HEK293 (cell line): ENCODE measurements around the gene HHLA2.
A peak's percentile ranks its signal among the peaks of the same experiment; 100 is the strongest.

ENCODE experiments used
- CTCF ChIA-PET: fragments of 350-600 bp; formaldehyde crosslinking; extraction: SDS; loops from one replicate; lab custom pipeline; 2021; ENCODE audit warnings: antibody characterized with exemption; lab: Yijun Ruan, JAX
- POLR2A ChIA-PET: fragments of 300-600 bp; formaldehyde crosslinking; extraction: SDS; loops from one replicate; lab custom pipeline; 2020; ENCODE audit warnings: antibody characterized with exemption, inconsistent platforms; lab: Yijun Ruan, JAX
- H3K27ac ChIP-seq: fragments of 200-500 bp; sonication (Bioruptor generic); 2 replicates; pipeline ENCODE4 v1.5.1; 2014; ENCODE audit warnings: low read depth, low read length, control low read depth, inconsistent platforms; ENCODE audit errors: extremely low read depth
- H3K36me3 ChIP-seq, 2 experiments: fragments of 200-500 bp in 1 of 2; sonication (Bioruptor generic) in 1 of 2; 1 replicate in 1 of 2; 2 replicates in 1 of 2; pipeline ENCODE4 v1.5.1; 2014 to 2017; ENCODE audit warnings: inconsistent platforms in 2 of 2, low read length in 2 of 2; ENCODE audit not compliant: control insufficient read depth in 2 of 2, insufficient read depth in 1 of 2
- H3K4me1 ChIP-seq: fragments of 200-500 bp; sonication (Bioruptor generic); 2 replicates; pipeline ENCODE4 v1.5.1; 2014; ENCODE audit warnings: mild to moderate bottlenecking, low read length, inconsistent platforms; ENCODE audit not compliant: control insufficient read depth, insufficient read depth
- H3K4me3 ChIP-seq: 2 replicates; pipeline ENCODE4 v1.5.1; 2011; ENCODE audit warnings: low read depth, mild to moderate bottlenecking, control low read depth, low read length, moderate library complexity
- H3K9me3 ChIP-seq: fragments of 200-500 bp; sonication (Bioruptor generic); 2 replicates; pipeline ENCODE4 v1.5.1; 2014; ENCODE audit warnings: low read depth, low read length, inconsistent platforms; ENCODE audit not compliant: control insufficient read depth, insufficient read depth
- BCL11B ChIP-seq: fragments of 450-650 bp; formaldehyde crosslinking; IDR thresholded peaks from 2 replicates; pipeline ENCODE4 v1.5.1; 2016; ENCODE audit warnings: low read depth, missing biosample characterization, missing genetic modification characterization
- HOXC10 ChIP-seq: sonication (generic); formaldehyde crosslinking; IDR thresholded peaks from 2 replicates; pipeline ENCODE4 v1.8.1; 2023; ENCODE audit warnings: mild to moderate bottlenecking, missing genetic modification reagents
- ZBTB8A ChIP-seq: fragments of 450-650 bp; formaldehyde crosslinking; IDR thresholded peaks from 2 replicates; pipeline ENCODE4 v1.5.1; 2016; ENCODE audit warnings: missing biosample characterization, missing genetic modification characterization
- ZFP37 ChIP-seq: fragments of 450-650 bp; formaldehyde crosslinking; IDR thresholded peaks from 2 replicates; pipeline ENCODE4 v1.5.1; 2016; ENCODE audit warnings: missing biosample characterization, missing genetic modification characterization
- ZIC2 ChIP-seq: fragments of 450-650 bp; formaldehyde crosslinking; IDR thresholded peaks from 2 replicates; pipeline ENCODE4 v1.5.1; 2016; ENCODE audit warnings: missing biosample characterization, missing genetic modification characterization
- ZNF133 ChIP-seq: fragments of 450-650 bp; formaldehyde crosslinking; IDR thresholded peaks from 2 replicates; pipeline ENCODE4 v1.5.1; 2016; ENCODE audit warnings: missing biosample characterization, missing genetic modification characterization
- ZNF521 ChIP-seq: fragments of 450-650 bp; formaldehyde crosslinking; IDR thresholded peaks from 2 replicates; pipeline ENCODE4 v1.5.1; 2017; ENCODE audit warnings: missing biosample characterization, mild to moderate bottlenecking, missing genetic modification characterization
- ZNF530 ChIP-seq: fragments of 450-650 bp; formaldehyde crosslinking; IDR thresholded peaks from 2 replicates; pipeline ENCODE4 v1.5.1; 2016; ENCODE audit warnings: low read depth, missing biosample characterization, missing genetic modification characterization
- ZNF558 ChIP-seq: fragments of 450-650 bp; formaldehyde crosslinking; IDR thresholded peaks from 2 replicates; pipeline ENCODE4 v1.5.1; 2016; ENCODE audit warnings: missing biosample characterization, missing genetic modification characterization
- ZNF610 ChIP-seq: fragments of 450-650 bp; formaldehyde crosslinking; IDR thresholded peaks from 2 replicates; pipeline ENCODE4 v1.5.1; 2016; ENCODE audit warnings: missing biosample characterization, missing genetic modification characterization, borderline replicate concordance
- ZNF654 ChIP-seq: fragments of 450-650 bp; formaldehyde crosslinking; IDR thresholded peaks from 2 replicates; pipeline ENCODE4 v1.5.1; 2016; ENCODE audit warnings: low read depth, missing biosample characterization, missing genetic modification characterization
- ZNF677 ChIP-seq: fragments of 450-650 bp; IDR thresholded peaks from 2 replicates; pipeline ENCODE4 v1.5.0; 2018; ENCODE audit warnings: missing biosample characterization, mild to moderate bottlenecking, missing genetic modification characterization, moderate library complexity
- ZNF837 ChIP-seq: fragments of 450-650 bp; formaldehyde crosslinking; IDR thresholded peaks from 2 replicates; pipeline ENCODE4 v1.5.1; 2016; ENCODE audit warnings: missing biosample characterization, missing genetic modification characterization
- ZXDB ChIP-seq: fragments of 450-650 bp; formaldehyde crosslinking; IDR thresholded peaks from 2 replicates; pipeline ENCODE4 v1.5.1; 2016; ENCODE audit warnings: missing biosample characterization, missing genetic modification characterization
- TF ChIP-seq, protein P1 (sequence below): fragments of 450-650 bp; formaldehyde crosslinking; IDR thresholded peaks from 2 replicates; pipeline ENCODE4 v1.5.1; 2016; ENCODE audit warnings: missing biosample characterization, missing genetic modification characterization
- TF ChIP-seq, protein P2 (sequence below): fragments of 450-650 bp; formaldehyde crosslinking; IDR thresholded peaks from 2 replicates; pipeline ENCODE4 v1.5.1; 2016; ENCODE audit warnings: missing biosample characterization, missing genetic modification characterization
- TF ChIP-seq, protein P3 (sequence below): fragments of 450-650 bp; formaldehyde crosslinking; IDR thresholded peaks from 2 replicates; pipeline ENCODE4 v1.5.1; 2016; ENCODE audit warnings: missing biosample characterization, missing genetic modification characterization
- TF ChIP-seq, protein P4 (sequence below): fragments of 450-650 bp; formaldehyde crosslinking; IDR thresholded peaks from 2 replicates; pipeline ENCODE4 v1.5.1; 2017; ENCODE audit warnings: missing biosample characterization, missing genetic modification characterization

Gene HHLA2

DNA sequence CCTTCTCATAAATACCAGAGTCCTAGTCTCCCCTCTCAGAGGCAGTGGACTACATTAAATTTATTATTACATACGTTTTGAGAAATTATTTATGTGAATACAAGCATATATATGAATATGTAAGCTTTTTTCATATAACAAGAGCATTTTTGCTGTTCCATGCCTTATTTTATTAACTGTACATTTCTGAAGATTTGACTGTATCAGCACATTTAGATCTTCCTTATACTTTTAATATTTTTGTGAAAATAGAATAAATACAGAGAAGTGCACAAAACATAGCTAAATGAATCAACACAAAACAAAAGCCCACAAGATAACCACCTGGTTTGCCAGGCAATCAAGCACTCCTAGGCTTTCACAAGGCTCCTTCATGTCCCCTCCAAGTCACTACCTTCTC lies 27.8 kb downstream of the HHLA2 start:
- CTCF ChIA-PET = interaction anchor here (0.7 kb wide), 1 partner anchor 35 kb away, joined by 3 read pairs; no protein-coding TSS in a partner anchor
- POLR2A ChIA-PET = no interaction called here

DNA sequence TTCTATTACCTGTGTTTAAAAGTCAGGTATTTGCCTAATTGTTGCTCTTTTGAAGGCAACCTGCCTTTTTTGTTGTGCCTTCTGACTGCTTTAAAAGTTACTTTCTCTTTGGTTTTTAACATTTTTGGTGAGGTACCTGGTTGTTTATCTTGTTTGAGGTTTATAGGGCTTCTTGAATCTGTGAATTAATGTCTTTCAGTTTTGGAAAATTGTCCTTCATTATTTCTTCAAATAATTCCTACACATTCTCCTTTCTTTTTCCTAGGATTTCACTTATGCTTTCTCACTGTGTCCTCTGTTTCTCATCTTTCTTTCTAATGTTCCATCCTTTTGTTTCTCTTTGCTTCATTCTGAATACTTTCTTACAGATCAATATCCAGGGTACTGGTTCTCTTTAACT lies 30.8 kb downstream of the HHLA2 start:
- ChIA-PET POLR2A (no interaction called here), CTCF (no interaction called here)
- H3K4me3 ChIP-seq = no peak overlapping the region
- no peak overlapping the region for H3K27ac ChIP-seq
- no peaks in the 10 kb centered on the region for H3K36me3 ChIP-seq
- H3K9me3 ChIP-seq = no peaks in the 10 kb centered on the region
- no peaks in the 10 kb centered on the region for H3K4me1 ChIP-seq
- no peak for TF ChIP-seq ZNF654
- no peak for TF ChIP-seq HOXC10 (CRISPR knock-in tag)
- no peak for TF ChIP-seq ZNF610
- TF ChIP-seq ZNF837 (tag by site-specific recombination) = no peak
- no peak for TF ChIP-seq ZNF133 (tag by site-specific recombination)
- TF ChIP-seq ZNF558 (tag by site-specific recombination) = peak; percentile 93
- TF ChIP-seq, all 188 proteins: peak for 1

More for the DNA sequence above, 27.8 kb downstream of the HHLA2 start:
- no peak overlapping the region for H3K27ac ChIP-seq
- H3K36me3 ChIP-seq = no peaks in the 10 kb centered on the region
- no peaks in the 10 kb centered on the region for H3K4me1 ChIP-seq
- H3K4me3 ChIP-seq = no peak overlapping the region
- TF ChIP-seq, protein P1, sequence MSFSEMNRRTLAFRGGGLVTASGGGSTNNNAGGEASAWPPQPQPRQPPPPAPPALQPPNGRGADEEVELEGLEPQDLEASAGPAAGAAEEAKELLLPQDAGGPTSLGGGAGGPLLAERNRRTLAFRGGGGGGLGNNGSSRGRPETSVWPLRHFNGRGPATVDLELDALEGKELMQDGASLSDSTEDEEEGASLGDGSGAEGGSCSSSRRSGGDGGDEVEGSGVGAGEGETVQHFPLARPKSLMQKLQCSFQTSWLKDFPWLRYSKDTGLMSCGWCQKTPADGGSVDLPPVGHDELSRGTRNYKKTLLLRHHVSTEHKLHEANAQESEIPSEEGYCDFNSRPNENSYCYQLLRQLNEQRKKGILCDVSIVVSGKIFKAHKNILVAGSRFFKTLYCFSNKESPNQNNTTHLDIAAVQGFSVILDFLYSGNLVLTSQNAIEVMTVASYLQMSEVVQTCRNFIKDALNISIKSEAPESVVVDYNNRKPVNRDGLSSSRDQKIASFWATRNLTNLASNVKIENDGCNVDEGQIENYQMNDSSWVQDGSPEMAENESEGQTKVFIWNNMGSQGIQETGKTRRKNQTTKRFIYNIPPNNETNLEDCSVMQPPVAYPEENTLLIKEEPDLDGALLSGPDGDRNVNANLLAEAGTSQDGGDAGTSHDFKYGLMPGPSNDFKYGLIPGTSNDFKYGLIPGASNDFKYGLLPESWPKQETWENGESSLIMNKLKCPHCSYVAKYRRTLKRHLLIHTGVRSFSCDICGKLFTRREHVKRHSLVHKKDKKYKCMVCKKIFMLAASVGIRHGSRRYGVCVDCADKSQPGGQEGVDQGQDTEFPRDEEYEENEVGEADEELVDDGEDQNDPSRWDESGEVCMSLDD (tag by site-specific recombination) = no peak
- TF ChIP-seq, protein P2, sequence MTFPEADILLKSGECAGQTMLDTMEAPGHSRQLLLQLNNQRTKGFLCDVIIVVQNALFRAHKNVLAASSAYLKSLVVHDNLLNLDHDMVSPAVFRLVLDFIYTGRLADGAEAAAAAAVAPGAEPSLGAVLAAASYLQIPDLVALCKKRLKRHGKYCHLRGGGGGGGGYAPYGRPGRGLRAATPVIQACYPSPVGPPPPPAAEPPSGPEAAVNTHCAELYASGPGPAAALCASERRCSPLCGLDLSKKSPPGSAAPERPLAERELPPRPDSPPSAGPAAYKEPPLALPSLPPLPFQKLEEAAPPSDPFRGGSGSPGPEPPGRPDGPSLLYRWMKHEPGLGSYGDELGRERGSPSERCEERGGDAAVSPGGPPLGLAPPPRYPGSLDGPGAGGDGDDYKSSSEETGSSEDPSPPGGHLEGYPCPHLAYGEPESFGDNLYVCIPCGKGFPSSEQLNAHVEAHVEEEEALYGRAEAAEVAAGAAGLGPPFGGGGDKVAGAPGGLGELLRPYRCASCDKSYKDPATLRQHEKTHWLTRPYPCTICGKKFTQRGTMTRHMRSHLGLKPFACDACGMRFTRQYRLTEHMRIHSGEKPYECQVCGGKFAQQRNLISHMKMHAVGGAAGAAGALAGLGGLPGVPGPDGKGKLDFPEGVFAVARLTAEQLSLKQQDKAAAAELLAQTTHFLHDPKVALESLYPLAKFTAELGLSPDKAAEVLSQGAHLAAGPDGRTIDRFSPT (tag by site-specific recombination) = no peak
- TF ChIP-seq ZIC2 (tag by site-specific recombination) = no peak
- no peak for TF ChIP-seq ZFP37 (tag by site-specific recombination)
- no peak for TF ChIP-seq ZNF521
- no peak for TF ChIP-seq ZNF677 (tag by site-specific recombination)
- no peak for TF ChIP-seq ZXDB (tag by site-specific recombination)
- TF ChIP-seq ZBTB8A = no peak
- no peak for TF ChIP-seq ZNF530 (tag by site-specific recombination)
- TF ChIP-seq BCL11B (tag by site-specific recombination) = no peak
- H3K9me3 ChIP-seq = no peaks in the 10 kb centered on the region

DNA sequence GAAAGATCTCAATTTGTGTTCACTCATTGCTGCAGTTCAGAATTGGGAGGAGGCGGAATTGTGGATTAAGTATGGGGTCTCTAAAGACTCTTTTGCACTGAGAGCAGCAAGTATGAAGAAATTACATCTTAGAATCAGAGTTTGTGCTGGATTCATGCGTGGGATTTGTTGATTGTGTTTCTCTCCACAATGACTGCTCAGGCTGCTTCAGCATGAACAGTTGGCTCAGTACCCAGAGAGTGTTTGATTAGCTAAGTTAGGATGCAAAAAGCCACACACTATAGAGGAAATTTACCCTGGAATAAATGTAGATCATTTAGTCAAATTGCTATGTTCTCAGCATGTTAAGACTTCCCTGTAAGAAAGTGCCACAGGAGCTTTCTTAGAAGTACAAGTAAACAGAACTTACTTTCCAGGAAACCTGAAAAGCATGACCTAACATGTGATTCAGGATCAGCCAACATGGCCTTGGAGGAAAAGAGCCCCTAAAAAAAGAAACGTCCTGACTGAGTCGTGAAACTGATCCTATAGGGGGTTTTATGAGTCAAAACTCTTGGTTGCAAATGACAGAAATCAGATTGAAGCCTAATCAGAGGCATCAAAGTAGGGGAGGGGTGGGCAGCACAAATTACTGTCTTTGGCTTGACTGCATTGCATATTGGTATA lies 32.6 kb downstream of the HHLA2 start:
- H3K4me1 ChIP-seq = no peaks in the 10 kb centered on the region
- CTCF ChIA-PET = no interaction called here

More for the DNA sequence above, 32.6 kb downstream of the HHLA2 start:
- POLR2A ChIA-PET = no interaction called here
- TF ChIP-seq, protein P3, sequence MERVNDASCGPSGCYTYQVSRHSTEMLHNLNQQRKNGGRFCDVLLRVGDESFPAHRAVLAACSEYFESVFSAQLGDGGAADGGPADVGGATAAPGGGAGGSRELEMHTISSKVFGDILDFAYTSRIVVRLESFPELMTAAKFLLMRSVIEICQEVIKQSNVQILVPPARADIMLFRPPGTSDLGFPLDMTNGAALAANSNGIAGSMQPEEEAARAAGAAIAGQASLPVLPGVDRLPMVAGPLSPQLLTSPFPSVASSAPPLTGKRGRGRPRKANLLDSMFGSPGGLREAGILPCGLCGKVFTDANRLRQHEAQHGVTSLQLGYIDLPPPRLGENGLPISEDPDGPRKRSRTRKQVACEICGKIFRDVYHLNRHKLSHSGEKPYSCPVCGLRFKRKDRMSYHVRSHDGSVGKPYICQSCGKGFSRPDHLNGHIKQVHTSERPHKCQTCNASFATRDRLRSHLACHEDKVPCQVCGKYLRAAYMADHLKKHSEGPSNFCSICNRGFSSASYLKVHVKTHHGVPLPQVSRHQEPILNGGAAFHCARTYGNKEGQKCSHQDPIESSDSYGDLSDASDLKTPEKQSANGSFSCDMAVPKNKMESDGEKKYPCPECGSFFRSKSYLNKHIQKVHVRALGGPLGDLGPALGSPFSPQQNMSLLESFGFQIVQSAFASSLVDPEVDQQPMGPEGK (tag by site-specific recombination) = no peak
- TF ChIP-seq, protein P4, sequence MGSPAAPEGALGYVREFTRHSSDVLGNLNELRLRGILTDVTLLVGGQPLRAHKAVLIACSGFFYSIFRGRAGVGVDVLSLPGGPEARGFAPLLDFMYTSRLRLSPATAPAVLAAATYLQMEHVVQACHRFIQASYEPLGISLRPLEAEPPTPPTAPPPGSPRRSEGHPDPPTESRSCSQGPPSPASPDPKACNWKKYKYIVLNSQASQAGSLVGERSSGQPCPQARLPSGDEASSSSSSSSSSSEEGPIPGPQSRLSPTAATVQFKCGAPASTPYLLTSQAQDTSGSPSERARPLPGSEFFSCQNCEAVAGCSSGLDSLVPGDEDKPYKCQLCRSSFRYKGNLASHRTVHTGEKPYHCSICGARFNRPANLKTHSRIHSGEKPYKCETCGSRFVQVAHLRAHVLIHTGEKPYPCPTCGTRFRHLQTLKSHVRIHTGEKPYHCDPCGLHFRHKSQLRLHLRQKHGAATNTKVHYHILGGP (tag by site-specific recombination) = peak; percentile 62
- Histone ChIP-seq H3K4me3 (no peak overlapping the region), H3K36me3 (no peaks in the 10 kb centered on the region), H3K9me3 (no peaks in the 10 kb centered on the region), H3K27ac (no peak overlapping the region)
